ENCODE data around the gene EN1. TPM values are rescaled to one million over a fixed set of nuclear protein-coding genes. Genes with fewer than 3 reads are reported as not detected.

Gene EN1
- 10 to 100 TPM in 1 of 12 donors, 1 to 10 TPM in 9, not detected in 2; 4.0 to 10.1 (median 5.0) TPM for polyA plus RNA-seq (ENCODE audit: insufficient read length in 12 of 12)
- long read RNA-seq, donor 1, result 0 reads
- long read RNA-seq, donor 2, transcript EN1-201 (2 exons, 2,457 nt), result major isoform, 9 of 9 reads
- long read RNA-seq, donor 2, partial matches to known transcripts, result 0 of 9 reads
- long read RNA-seq, donor 2, other reads (novel, unspliced or antisense), result 0 of 9 reads
- long read RNA-seq, donor 3, partial matches to known transcripts, result 0 of 1 reads
- long read RNA-seq, donor 3, other reads (novel, unspliced or antisense), result 0 of 1 reads
- long read RNA-seq, donor 4, partial matches to known transcripts, result 0 of 1 reads
- long read RNA-seq, donor 4, other reads (novel, unspliced or antisense), result 0 of 1 reads
- long read RNA-seq, donor 5, transcript EN1-201 (2 exons, 2,457 nt), result major isoform, 5 of 5 reads
- long read RNA-seq, donor 5, partial matches to known transcripts, result 0 of 5 reads
- long read RNA-seq, donor 5, other reads (novel, unspliced or antisense), result 0 of 5 reads
- long read RNA-seq, donor 6, partial matches to known transcripts, result 0 of 2 reads
- long read RNA-seq, donor 6, other reads (novel, unspliced or antisense), result 0 of 2 reads
- long read RNA-seq, donor 7, partial matches to known transcripts, result 0 of 4 reads
- long read RNA-seq, donor 7, other reads (novel, unspliced or antisense), result 0 of 4 reads
- long read RNA-seq, donor 8, transcript EN1-201 (2 exons, 2,457 nt), result major isoform, 5 of 5 reads
- long read RNA-seq, donor 8, partial matches to known transcripts, result 0 of 5 reads
- long read RNA-seq, donor 8, other reads (novel, unspliced or antisense), result 0 of 5 reads
- long read RNA-seq, donor 9, partial matches to known transcripts, result 0 of 2 reads
- long read RNA-seq, donor 9, other reads (novel, unspliced or antisense), result 0 of 2 reads
- long read RNA-seq, donor 10, transcript EN1-201 (2 exons, 2,457 nt), result major isoform, 7 of 7 reads
- long read RNA-seq, donor 10, partial matches to known transcripts, result 0 of 7 reads
- long read RNA-seq, donor 10, other reads (novel, unspliced or antisense), result 0 of 7 reads
- long read RNA-seq, donor 11, partial matches to known transcripts, result 0 of 4 reads
- long read RNA-seq, donor 11, other reads (novel, unspliced or antisense), result 0 of 4 reads

DNA sequence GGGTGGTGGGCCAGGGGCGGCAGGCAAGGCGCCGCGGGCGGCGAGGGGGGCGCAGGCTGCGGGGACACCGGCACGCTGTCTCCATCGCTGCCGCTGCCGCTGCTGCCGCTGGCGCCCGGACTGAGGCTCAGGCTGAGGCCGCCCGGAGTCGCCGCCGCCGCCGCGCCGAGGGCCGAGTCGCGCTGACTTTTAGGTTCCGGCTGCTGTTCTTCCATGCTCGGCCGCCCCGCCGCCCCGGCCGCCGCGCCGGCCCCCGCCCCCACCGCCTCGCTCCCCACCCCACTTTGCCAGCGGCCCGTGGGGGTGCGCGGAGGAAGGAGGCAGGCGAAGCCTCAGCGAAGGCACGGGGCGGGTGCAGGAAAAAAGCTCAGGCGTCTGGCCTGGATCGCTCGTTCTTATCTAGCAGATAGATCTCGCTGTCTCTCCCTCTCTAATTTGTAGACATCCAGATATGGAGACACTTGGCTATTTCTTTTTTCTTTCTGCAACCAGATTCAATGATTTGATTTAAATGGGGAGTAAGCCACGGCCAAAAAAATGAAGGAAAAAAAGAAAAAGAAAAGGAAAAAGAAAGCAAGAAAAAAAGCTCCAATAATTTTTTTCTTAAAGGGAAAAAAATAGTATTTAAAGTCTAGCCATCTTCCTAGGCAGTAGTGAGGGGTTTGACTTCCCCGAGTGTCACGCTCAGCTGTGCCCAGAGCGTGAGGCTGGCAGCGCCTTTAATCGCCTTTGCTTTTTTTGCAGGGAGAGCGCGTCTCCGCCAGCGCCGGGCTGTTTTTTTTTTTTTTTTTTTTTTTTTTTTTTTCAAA, at the start of gene EN1:
TSS of gene EN1 (minus strand) at position 696 of the 809 bp plus-strand sequence. CDS start at position 215, 481 bp downstream.
- DNase-seq, result no peak

DNA sequence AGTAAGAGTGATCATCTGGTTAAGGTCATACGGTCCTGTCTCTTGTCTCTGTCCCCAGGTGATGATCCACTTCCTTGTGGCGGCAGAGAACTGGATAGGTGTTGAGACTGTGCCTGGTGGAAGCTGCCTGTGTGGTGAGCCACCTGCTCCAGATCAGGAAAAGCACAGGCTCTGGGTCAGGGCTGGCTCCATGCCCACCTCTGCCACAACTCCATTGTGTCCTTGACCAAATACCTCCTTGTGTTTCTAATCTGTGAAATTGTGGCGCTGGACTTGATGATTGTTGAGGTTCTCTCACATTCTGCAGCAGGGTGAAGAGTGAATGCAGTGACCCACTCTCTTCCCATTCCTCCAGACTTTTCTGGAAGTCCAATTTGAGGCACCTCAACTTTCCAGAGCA, 45.7 kb upstream of the EN1 start:
- no peak for DNase-seq

DNA sequence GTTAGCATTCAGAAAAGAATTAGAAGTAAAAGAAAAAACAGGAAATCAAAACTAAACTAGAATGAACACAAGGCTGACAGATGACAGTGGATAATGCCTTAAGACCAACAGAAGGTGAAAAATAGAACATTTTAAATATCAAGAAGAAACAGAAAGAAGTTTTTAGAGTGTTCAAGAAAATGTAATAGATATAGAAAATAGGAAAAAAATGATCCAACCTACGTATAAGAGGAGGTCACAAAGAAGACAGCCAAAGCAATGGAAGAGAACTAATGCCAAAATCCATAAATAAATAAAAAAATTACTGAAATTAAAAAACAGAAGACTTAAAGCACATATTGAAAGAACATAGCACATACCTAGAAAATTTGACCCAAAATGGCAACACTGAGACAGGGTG, 42.5 kb upstream of the EN1 start:
- DNase-seq, result no peak

DNA sequence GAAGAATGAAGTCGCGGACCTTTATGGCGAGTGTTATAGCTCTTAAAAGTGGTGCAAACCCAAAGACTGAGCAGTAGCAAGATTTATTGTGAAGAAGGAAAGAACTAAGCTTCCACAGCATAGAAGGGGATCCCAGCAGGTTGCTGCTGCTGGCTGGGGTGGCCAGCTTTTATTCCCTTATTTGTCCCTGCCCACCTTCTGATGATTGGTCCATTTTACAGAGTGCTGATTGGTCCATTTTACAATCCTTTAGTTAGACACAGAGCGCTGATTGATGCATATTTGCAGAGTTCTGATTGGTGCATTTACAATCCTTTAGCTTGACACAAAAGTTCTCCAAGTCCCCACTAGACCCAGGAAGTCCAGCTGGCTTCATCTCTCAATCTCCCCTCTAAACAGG, 36.3 kb upstream of the EN1 start:
- DNase-seq, result no peak

DNA sequence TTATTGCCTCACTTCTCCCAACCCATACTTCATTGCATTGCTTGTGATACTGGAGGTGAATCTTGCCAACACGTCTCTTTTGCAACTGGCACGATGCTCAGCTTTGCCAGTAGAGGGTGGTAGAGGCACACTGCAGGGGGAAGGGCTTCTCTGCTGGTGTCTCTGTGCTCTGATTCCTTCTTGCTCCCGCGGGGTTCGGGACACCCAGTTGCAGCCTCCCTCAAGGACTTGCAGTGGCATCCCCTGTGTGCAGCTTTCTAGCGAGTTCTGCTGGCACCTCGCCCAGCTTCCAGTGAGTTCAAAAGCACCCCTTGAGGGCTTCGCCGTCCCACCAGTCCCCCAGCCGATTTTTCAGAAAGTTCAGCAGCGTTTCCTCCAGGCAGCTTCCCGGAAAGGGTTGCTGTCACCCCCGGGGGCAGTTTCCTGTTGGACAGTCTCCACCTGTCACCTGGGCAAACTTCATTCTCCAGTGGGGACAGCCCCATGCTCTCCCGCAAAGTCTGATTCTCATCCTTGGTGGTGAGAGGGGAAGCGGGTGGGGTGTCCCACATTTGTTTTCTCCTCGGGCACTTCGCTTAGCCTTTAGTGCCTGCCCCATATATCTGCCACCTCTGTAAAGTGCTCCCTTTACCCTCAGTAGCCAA, 35.4 kb upstream of the EN1 start:
- DNase-seq, result peak; percentile 22

DNA sequence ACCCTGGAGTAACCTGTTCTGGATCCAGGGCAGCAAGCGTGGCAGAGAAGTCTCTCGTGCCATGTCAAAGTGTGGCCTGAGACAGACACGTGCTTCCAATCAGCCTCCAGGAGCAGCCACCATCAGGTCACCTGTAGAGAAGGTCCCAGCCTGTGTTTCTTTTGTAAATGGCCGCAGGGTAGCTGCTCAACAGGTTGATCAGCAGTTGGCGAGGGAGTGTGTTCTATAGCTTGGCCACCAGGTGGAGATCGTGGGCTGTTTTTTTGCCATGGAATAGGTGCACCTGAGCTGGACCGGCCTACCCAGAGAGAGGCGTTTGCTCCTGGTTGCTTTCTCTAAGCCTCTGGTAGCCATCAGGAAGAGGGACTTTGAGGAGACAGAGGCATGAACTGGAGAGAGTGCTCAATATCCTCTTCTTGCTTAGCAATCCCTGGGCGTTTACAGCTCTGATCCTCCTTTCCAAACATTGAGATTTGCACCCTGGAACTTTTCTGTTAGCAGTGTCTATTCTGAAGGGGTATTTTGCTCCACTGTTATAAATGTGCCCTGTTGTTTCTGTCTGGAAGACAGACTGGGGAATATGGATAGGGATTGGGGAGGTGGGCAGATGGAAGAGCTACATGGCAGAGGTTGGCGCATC, 34.2 kb upstream of the EN1 start:
- peak; percentile 32 for DNase-seq

DNA sequence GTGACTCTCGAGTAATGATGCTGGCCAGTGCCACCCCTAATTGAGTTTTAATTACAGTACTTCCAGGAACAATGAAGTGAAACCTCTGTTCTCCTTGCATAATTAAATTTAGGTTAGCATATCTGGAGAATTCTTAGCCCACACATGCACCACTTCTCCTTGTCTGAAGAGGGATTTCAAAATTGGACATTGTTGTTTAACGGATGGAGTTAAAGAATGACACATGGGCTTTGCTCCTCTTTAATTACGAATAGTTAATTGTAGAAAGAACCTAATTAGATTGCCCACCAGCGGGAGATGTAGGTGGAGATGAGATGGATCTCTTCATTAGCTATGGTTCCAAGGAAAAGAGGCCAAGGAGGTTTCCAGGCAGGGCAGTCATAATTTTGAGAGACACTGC, 33.1 kb upstream of the EN1 start:
- DNase-seq, result no peak

DNA sequence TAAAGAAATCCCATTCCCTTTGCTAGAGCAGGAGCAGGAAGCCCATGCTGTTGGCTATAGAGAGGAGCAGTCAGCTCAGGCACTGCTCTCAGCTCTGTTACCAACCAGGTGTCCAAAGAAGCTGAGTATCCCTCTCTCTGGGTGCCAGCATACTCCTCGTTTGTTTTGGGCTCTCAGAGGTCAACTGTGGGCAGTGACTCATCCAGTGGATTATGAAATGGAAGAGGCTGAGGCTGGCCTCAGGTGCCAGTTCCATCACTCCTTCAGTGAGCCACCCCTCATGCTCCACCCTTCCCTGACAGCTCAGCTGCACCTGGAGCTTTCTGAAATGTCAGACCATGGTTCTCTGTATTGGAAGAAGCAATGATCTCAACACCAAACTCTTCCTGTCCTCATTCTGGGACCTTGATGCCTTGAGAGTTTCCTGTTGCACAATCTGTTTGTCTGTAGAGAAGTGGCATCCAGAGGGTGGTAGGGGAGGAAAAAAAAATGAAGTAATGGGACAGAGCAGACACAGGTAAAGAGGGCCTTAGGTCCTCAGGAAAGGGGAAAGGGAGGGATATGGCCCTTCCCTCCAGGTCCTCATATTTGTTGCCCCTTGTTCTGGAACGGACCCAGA, 31.2 kb upstream of the EN1 start:
- no peak for DNase-seq

DNA sequence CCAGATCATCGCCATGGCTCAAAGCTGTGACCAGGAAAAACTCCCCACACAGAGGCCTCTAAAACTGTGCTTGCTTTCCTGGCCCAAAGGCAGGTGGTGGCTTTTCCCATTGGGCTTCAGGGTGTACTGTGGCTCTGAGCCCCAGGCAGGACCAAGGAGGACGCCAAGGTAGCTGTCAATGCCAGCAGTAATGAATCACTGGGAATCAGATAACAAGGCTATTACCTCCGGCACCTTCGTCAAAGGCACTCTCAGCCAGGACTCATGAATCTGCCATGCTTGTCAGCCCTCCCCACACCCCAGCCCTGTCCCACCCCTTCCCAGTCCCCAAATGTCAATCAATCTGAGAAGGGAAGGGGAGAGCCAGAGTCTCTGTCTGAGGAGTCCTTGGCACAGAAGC, 27.9 kb upstream of the EN1 start:
- DNase-seq, result no peak

DNA sequence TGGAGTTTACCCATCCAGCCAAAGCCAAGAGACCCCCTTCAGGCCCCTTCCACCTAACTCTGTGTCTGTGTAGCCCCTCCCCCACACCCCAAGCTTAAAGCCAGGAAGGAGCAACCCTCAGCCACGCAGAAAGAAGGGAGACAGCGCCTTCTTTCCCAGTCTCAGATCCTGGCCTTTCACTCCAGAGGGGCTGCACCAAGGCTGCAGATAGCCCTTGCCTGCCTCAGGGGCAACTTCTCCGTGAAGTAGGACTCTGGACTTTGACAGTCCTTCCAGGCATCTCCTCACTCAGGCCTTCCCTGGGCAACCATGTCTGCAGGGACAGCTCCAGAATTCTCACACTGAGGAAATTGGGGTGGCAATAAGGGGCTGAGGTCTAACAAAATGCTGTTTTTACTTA, 26.9 kb upstream of the EN1 start:
- DNase-seq, result no peak

DNA sequence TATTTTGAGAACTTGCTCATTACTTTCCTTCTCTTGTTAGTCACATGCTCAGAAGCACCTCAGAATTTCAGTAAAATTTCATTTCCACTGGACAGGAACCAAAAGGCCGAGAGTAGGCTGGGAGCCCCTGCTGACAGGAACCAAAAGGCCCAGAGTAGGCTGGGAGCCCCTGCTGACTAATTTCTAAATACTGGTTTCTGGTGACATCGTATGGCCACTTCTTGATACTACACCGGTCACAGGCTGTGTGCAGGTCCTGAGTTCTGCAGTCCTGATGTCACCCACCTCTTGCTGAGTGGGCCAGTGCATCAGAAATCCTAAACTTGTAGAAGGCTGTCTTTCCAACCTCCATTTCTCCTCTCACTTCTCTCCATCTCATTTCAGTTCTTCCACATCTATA, 17.7 kb upstream of the EN1 start:
- DNase-seq, result no peak

DNA sequence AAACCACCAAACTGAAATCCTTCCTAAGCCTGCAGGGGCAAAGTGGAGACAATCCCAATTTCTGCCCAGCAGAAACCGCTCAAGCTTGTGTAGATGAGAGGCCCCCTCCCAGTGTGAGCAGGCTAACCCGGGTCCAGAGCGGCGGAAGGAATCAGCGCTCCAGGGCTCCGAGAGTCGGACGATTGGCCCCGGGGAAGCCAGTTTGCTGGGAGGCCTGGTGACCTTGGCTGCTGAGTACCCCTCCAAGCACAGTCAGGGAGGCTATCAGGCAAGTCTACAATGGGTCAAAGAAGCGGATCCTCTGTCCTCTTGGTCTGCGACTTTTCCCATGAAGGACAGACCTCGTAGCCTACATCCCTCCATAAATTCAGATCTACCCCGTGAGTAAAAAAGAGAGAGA, 16.8 kb upstream of the EN1 start:
- DNase-seq, result no peak

DNA sequence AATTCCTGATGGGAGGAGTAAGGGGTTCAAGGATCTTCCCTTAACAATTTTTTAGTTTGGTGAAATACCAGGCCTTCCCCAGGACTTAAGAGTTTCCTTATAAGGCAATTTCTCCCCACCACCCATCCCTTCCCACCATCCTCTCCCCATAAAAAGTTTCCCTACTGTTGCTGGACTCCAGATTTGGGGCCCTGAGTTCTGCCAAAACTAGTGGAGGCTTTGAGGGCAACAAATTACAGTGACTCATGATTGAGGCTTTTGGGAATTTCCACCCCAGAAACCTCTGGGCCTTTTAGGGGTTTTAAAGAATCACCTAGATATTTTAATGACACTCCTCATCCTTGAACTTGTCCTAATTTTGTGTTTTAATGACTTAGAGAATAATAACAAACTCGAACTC, 14.3 kb upstream of the EN1 start:
- DNase-seq, result no peak

DNA sequence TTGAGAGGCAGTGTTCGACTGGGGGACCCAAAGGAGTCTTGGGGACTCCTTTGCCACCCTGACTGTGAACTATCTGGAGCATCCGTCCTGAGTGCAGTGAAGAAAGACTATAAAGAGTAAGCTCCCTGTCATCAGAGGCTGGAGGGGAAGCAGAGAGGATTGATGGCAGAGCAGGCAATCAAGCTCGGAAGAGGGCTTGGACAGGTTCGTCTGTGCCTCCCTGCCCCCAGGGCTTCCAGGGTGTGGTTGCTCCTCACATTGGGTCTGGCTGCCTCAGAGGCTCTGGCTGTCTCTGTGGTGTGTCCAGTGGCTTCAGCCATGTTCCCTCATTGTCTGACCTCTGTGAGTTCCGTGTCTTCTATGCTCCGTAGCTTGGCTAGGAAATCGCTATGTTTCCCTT, 13.8 kb upstream of the EN1 start:
- no peak for DNase-seq

DNA sequence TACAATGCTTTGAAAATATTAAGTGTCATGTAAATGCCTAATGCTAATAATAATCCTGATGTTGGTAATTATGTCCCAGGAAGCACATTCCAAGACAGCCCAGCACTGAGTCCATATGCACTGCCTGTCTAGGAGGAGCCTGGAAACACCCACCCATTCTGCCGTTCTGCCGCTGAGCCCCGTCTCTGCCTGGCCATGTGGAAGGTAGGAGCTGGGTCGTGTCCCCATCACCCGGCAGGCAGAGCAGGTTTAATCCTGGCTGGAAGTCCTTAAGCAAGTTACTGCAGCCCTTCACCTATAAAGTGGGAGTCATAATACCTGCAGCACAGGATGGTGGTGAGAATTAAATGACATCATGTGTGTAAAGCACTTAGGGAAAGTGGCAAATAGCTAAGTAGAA, 13.1 kb upstream of the EN1 start:
- DNase-seq, result no peak

DNA sequence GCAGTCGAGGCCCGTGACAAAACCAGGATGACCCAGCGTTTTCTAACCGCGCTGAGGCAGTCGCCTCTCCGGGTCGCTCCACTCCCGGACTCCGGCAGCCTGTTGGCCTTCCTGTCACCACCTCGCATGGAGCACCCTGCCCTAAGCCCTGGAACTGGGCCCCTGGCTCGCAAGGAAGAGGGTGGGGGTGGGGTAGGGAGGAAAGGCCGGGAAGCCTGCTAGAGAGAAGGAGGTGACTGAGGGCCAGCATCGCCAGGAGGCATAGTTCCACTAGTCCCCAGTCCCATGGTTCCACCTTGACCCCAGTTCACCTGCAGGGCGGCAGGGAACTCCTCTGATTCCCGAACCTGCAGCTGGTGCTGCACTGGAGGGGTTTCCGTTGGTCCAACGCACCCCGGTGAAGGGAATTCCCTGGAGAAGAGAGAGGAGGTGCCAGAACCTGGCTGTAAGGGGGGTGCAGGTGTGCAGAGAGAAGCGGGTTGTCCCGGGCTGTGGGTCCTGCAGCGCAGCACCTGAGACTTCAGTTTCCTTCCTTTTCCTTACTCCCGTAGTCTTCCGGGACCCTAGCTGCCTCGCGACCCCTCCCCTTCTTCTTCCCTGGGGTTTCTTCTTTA, 11.8 kb upstream of the EN1 start:
- no peak for DNase-seq

DNA sequence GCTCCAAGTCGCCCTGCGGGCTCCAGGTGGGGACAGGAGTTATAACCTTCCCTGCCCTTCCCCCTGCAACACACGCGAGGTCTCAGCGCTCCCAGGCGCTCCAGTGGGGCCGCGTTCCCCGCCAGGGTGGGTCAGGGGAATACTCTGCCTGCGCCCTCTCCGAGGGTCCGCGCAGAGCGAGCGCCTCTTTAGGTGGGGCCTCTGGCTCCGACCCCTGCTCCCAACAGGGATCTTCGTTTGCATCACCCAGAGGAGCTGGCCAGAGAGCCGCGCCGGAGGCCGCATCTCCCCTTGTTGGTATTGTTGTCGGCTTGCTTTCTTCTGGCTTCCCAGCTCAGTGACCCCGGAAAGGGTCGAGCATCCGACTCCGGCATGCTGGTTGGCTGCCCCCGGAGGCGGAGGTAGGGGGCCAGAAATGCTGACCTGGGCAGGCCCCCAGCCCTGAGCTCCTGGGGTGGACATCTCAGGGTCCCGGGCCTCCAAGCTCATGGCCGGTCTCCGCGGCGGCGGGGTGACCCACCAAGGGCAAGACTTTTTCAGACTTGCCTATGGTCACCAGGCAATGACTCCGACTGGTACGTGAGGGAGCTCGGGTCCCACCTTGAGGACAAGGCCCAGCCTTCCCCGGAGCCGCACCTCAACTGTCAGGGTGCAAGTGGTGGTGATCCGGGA, 11.2 kb upstream of the EN1 start:
- no peak for DNase-seq

DNA sequence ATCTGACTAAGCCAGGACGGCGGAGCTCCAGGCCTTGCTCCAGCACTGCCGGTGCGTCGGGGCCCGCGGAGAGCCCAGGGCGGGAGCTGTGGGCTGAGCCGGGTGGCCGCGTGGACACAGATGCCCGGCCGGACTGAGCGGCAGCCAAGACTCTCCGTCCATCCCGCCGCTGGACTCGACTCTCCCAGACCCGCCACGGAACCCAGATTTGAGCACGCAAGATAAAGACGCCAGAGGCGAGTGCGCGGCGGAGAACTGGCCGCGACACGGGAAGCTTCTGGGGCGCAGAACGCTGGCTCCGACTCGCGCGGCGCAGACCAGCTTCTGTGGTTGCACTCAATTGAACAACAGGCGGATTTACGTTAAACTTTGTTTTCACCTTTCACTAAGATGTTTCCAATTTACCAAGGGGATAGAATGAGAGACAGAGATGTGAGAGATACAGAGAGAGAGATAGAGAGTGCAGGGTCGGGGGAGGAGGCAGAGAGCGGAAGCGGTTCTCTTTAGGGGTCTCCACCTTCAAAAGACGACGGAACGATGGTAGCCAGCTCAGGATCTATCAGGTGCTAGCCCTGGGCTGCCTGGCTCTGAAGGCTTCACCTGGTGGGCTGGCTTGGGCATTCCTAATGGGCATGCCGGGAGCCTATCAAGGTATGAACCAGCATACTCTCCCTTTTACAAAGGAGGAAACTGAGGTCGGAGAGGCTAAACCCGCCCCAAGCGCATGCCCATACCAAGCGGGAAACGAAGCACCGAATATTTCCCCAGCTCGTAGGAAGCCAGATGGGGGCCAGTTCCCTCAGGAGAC, 10.4 kb upstream of the EN1 start:
- no peak for DNase-seq
